DMS53 treated with DMSO at 0.1 percent for 48 hours (cell line): ENCODE results near the gene OTX2.
A peak's percentile ranks its signal among the peaks of the same experiment; 100 is the strongest.

Experiments used
- DNase-seq: peaks from one replicate; lab custom pipeline; 2025; ENCODE audit not compliant: unreplicated experiment; lab: John Stamatoyannopoulos, UW

The OTX2 gene

DNA sequence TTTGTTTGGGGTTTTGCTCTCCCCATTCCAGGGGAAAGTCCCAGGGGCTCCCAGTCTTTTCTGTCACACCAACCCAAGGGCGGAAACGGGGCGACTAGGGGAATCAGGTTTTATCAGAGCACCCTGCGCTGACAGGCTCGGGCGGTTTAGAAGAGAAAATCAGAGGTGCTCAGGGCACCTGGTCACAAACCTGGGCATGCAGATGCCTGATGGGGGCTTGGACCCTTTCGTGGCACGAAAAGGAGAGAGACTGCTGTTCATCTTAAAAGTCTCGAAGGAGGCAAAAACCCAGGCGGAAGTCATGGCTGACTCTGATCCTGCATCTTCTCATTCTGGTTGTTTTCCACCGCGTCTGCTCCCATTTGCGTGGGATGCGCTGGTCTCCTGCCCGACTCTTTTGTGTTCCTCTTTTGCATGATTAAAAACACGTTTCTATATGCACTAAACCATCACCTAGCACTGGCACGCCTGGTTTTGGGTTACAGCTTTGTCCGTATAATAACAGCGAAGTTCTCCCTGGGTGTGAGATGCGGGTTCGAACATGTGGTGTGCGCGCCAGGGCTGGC lies 13.2 kb downstream of the OTX2 start:
- DNase-seq = no peak

DNA sequence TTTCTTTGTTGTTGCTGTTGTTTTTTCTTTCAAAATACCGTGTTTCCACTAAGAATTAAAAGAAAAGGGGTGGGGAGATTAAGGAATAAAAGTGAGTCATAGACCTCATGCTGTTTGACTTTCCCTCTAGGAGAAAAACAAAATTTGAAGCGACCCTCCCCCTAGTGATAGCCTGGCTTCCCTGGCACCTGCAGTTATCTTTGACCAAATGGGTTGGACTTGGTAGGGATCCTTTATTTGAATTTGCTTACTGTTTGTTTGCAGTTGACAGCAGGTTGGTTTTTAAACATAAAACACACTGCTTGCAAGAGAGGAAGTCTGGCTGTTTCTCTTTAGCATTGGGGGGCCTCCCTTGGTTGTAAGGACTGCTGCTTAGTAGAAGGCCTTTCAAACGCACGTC lies 14.0 kb downstream of the OTX2 start:
- no peak for DNase-seq

DNA sequence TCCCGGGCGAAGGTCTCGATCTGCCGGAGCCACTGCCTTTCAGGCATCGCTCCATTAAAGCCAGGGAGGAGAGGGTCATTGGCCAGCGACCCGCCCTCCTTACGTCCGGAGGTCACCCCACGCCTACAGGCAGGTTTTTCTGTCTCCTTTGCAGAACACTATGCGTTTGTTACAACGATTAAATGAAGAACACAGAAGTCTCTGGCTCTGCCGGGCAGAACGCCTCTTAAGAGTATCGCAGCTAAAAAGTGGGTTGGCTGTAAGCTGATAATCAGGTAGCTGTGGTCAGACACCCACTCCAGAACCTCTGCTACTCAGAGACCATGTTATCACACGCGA lies 15.0 kb downstream of the OTX2 start:
- DNase-seq = no peak

DNA sequence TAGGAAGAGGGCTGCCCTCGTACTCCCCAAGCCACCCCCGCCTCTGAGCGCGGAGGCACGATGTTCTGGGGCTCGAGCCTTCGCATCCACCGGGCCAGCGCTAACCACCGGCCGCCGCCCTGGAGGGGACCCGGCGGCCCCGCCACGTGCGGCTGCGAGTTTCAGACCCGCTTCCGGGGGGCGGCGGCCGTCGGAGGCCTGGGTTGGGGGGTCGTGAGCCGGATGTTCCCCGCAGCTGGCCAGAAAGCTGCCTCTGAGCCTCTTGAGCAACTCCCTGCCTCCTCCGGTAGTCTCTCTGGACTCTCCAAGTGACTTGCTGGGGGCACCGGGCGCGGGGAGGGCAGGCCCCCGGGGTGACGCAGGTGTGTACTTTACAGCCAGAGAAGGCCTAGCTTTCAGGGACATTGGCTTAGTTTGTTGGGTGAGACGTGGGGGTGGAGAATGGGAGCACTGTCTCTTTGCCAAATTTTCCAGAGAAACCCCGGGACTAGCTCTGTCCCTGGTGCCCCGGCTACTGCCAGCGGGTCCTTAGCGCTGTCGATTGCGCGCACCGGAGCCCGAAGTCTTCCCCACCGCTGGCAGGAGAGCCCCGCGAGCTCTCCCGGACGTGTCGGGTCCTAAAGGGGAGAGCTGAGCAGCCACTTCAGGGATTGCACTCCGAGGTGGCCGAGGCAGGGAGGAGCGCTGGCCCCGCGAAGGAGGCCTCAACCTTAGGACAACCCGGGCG lies 15.6 kb downstream of the OTX2 start:
- no peak for DNase-seq

DNA sequence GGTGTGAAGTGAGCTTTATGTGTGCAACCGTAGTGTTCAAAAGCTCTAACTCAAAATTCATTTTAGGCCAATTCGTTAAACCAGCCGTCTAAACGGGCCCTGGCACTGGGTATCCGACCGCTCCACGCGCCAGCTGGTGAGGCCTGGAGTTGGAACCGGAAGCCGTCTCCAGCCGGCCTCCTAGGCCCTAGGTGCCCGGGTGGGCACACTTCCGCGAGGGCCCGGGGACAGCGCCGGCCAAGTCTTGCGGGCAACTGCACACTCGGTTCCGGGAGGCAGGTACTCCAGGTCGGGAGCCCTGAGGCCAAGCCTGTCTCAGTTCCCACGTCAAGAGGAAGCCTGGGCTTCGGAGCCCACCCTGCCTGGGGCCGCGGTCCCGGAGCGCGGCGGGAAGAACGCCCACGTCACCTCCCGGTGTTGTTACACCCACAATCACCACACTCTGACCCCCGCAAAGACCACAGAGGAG lies 16.2 kb downstream of the OTX2 start:
- DNase-seq = no peak

DNA sequence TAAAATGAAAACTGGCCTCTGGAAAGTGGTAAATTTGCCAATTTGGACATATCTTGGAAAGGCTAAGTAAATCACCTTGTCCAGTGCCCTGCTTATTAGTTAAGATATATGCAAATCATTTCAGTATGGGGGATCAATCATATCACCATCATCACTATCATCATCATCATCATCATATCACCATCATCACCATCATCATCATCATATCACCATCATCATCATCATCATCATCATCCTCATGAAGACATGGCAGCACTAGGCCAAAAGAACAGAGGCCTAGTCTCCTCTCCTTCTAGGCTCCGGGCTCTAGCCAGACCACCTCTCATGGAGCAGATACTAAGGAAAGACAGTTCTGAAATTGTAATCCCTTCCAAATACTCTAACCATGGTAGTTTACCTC lies 20.3 kb downstream of the OTX2 start:
- DNase-seq = no peak

DNA sequence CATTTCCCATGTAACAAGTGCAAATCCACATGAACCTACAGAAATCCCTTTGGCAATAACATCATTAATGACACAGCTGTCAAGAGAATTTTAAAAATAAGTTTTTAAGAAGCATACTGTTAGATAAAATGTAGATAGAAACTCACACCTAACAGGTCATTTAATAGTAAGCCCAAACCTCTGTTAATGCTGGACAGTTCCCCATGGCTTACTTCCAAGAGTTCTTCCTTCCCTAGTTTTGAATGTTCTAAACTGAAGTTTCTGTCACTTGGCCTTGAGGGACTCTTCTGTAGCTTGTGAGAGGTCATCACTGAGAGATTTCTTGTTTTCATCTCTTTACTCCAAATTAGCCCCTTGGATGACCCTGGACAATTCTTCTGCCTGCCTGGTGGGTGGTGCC lies 22.7 kb downstream of the OTX2 start:
- DNase-seq = no peak

DNA sequence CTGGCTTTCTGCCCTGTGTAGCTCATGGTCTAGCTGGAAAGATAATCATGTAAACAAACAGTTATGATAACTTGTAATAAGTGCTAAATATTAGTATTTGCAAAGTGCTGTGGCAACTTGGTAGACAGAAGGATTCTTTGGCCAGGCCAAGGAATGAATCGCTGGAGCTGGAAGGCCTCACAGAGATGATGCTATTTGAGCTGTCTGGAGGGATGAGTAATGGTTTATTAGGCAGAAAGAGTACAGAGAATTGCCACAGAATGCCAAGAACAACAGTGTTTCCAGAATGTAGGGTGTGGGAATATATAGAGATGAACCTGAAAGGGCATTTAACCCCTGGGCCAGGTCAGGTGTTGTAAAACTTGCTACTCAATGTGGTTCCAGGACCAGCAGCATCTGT lies 27.6 kb downstream of the OTX2 start:
- no peak for DNase-seq

DNA sequence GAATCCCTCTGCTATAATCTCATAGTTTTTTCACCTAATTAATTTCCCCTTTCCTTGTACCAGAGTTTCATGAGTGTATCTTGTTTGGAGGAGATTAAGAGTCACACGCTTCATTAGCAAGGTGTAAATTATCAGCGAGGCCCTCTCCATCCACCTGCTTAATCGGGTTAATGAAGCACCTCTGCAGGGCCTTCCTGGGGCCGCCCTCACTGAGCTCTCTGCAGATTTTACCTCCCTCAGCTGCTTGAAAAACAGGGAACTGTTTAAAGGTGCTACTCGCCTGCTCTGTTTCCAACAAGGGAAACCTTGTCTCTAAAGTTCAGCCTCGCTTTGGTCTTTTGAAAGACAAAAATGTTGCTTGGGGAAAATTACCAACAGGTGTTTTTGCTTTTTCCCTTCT lies 35.8 kb downstream of the OTX2 start:
- no peak for DNase-seq

DNA sequence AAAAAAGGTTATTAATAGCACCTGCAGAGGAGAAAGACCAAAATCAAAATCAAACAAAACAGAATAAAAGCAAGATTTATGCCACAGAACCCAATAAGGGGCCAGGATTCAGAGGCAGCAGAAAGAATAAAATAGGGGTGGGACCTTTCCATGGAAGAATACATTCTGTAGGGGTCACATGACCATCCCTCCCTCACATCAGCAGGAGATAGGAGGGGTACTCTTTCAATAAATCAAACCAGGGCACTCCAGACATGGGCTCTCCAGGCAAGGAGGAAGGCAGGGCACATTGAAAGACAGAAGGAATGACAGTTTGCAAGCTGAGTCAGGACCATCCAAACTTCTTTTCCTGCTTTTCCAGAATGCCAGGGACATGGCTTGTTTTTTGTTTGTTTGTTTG lies 39.8 kb downstream of the OTX2 start:
- no peak for DNase-seq

DNA sequence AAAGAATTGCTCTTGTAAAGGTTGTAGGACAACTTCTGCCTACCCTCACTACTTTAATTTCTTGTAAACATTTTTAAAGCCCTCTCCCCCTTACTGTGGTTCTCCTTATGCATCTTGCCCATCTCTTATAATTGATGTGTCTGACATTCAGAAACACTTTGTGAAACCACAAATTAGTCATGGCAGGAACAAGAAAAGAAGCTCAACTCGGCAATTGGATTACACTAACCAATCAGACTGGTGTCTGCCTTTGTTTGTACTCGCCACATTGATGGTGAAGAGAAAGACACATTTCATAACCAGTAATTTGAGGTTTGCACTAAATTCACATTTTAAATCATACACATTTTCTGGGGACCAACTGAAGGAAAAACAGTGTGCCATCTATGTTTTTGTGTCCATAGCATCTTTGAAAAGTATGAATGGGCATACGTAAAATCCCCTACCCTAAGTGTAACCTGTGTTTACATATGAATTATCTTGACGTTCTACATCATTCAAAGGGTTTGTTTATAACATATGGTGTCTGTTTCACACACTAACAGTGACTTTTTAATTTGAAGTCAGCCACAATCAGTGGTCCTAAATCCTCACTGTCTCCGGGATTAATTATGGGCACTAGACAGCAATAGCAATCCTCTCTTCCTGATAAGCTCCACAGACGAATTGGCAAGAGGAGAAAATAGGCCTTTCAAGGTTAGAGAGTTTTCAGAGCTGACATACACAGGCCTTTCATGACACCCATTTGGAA lies 49.9 kb downstream of the OTX2 start:
- no peak for DNase-seq

DNA sequence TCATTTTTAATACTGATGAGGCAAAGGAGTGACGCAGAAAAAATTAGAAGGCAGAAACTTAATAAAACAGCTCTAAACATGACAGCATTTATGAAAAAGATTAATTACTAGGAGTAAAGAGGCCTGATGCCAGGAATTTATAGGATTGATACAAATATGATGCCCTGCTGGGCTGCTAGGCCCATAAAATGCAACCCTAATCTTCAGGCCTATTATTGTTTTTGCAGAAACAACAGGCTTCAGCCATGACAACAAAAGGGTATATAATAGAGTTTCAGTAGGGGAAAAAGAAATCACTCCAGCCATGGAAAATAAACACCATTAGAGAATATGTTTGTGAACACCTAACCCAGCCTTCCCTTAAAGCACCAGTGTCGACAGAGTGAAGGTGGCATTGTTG lies 50.6 kb downstream of the OTX2 start:
- DNase-seq = no peak

DNA sequence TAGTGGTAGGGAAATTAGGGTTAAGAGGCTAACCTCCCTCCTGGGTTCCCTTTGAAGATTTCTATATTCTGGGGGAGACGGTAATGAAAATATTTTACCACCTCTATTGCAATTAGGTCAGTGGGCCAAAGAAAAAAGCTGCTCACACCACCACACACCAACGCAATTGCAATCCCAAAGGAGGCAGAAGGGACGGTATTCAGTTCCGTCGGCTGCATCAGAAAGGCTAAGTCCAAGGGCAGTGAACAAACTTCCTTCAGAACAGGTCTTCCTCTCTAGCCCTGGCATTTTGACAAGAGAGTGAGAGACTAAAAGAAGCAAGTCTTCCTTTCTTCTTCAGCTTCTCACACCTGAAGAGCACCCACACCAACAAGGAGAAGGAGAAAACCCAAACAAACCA lies 51.2 kb downstream of the OTX2 start:
- DNase-seq = no peak

DNA sequence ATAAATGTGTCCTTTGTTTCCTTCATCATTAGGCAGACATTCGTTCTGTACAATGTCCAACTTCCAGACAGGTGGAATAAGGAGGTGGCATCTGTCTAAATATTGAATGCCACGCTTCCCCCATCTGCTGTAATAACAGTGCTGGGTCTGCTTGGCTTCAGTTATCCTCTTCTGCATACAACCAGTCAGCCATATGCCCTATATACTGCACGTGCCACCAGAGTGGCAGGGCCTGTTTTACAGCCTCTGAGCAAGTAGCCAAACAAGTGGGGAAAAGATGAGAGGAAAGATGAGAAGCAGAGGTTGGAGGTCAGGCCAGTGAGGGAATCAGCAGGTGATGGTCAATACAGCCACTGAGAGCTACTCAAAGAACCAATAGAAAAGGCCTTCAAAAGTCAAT lies 55.4 kb downstream of the OTX2 start:
- DNase-seq = peak; percentile 88

DNA sequence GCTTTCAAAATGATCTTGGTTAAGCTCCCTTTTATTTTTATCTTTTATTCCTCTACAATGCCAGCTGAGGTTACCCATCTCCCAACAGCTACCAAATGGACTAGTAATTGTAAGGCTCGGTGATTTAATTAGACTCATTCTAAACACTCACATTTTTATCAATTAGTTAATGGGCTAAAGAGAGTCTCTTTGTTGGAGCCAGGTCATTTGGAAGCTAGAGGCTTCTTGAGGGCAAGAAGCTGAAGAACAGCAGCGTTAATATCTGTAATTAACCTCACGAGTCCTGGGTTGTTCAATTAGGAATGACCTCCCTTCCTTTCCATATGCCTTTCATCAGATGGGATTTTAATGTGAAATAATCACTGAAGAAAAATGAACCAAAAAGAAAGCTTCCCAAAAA lies 56.9 kb downstream of the OTX2 start:
- no peak for DNase-seq

DNA sequence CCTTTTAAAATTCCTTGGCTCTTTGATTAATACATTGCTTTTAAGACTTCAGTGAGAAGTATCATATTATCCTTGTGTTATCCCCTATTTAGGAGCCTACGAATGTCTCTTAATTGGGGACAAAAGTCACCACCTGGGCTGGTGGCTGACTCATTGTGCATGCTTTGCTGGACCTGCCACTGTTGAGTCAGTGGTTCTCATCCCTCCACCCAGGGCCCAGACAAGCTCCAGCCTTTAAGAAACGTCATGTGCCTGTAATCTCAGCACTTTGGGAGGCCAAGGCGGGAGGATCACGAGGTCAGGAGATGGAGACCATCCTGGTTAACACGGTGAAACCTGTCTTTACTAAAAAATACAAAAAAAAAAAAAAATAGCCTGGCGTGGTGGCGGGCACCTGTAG lies 57.9 kb downstream of the OTX2 start:
- DNase-seq = no peak

DNA sequence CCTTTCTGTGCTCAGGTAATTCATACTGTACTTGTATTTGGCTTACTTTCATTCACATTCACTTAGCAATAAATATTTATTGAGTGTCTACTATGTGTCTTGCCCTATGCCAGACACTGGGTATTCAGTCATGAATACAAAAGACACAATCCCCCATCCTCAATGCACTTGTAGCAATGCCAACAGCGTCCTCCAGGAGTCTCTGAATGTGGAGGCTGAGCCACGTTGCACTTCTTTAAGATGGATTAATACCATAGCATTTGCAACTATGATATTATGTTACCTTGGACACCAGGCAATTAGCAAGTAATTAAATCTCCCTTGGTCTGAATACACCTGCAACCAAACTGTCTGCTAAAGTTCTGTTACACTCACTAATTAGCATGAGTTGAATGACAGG lies 58.8 kb downstream of the OTX2 start:
- DNase-seq = no peak
